GM21447 (cell line): ENCODE data around the gene SNX14.
"Not testable (repeated sequence)": the region's sequence is repeated elsewhere in the genome, so short reads cannot be mapped to it uniquely, and the experiment has no call there.

Experiments used
- ATAC-seq: cut with Tn5 transposase; IDR thresholded peaks from one replicate; pipeline ENCODE4 v1.9.1; 2021; ENCODE audit not compliant: unreplicated experiment

SNX14 gene

DNA sequence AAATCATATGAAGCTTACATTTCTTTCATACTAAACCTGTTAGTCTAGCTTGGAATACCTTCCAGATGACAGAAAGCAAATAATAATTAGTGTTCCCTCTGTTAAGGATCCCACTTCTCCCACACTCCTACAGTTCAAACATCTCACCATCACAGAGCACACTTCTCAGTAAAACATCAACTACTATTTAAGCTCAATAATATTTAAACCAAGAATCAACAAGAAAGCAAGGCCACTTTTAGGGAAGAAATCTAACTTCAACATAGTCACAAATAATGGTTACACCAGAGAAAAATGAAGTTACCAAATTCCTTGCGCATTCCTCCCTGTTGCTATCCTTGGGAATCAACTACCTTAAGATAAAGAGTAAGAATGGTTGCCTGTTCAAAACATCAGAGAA lies 1.6 kb downstream of the SNX14 start:
- ATAC-seq, result no peak

DNA sequence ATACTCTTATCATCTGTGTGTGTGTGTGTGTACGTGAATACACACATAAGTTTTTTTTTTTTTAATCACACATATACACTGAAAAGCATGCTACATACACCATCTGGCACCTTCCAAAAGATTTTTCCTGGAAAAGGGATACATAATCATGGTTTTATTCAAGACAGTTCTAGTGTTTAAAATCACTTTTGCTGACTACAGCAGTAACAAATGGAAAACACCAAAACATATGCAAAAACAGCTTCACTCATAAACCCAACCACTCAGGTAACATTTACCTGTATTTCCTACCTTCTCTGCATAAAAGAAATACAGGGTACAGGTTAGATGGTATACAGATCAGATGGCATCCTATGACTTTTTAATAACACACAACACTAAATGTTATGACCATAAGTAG lies 2.5 kb downstream of the SNX14 start:
- no peak for ATAC-seq

DNA sequence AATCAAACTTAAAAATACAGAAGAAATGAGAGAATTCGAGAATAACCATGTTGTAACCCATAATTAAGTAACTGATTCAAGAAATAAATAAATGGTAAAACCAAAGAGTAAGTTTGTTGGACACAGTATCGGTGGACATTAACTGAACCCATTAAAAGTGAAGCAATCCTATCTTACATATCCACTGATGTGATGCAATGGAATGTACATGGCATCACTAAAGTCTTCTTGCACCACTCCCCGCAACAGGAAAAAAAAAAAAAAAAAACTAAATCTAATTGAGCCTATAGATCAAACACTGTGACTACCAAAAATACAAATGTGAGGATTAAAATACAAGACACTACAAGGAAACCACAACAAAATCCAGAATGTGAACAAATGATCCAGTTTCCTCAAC lies 7.9 kb downstream of the SNX14 start:
- no peak for ATAC-seq

DNA sequence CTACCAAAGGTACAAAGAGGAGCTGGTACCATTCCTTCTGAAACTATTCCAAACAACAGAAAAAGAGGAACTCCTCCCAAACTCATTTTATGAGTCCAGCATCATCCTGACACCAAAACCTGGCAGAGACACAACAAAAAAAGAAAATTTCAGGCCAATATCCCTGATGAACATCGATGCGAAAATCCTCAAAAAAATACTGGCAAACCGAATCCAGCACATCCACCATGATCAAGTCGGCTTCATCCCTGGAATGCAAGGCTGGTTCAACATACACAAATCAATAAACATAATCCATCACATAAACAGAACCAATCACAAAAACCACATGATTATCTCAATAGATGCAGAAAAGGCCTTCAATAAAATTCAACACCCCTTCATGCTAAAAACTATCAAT lies 10.8 kb downstream of the SNX14 start:
- ATAC-seq, result not testable (repeated sequence)

DNA sequence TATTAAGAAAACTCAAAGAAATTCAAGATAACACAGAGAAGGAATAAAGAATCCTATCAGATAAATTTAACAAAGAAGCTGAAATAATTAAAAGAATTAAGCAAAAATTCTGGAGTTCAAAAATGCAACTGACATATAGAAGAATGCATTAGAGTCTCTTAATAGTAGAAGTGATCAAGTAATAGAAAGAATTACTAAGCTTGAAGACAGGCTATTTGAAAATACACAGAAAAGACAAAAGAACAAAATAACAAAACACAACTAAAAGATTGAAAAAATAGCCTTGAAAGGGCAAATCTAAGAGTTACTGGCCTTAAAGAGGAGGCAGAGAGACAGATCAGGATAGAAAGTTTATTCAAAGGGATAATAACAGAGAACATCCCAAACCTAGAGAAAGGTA lies 12.1 kb downstream of the SNX14 start:
- no peak for ATAC-seq

DNA sequence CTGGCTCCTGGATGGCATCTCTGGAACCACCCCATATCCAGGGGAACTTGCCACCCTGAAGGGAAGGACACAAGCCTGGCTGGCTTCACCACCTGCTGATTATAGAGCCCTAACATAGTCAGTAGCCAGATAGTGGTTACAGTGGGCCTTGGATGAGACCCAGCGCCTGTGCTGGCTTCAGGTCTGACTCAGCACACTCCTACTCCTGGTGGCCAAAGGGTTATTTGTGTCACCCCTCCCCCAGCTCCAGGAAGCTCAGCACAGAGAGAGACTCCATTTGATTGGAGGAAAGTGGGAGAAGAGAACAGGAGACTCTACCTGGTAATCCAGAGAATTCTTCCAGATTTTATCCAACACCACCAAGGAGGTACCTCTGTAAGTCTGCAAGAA lies 12.8 kb downstream of the SNX14 start:
- peak; percentile 79 for ATAC-seq

DNA sequence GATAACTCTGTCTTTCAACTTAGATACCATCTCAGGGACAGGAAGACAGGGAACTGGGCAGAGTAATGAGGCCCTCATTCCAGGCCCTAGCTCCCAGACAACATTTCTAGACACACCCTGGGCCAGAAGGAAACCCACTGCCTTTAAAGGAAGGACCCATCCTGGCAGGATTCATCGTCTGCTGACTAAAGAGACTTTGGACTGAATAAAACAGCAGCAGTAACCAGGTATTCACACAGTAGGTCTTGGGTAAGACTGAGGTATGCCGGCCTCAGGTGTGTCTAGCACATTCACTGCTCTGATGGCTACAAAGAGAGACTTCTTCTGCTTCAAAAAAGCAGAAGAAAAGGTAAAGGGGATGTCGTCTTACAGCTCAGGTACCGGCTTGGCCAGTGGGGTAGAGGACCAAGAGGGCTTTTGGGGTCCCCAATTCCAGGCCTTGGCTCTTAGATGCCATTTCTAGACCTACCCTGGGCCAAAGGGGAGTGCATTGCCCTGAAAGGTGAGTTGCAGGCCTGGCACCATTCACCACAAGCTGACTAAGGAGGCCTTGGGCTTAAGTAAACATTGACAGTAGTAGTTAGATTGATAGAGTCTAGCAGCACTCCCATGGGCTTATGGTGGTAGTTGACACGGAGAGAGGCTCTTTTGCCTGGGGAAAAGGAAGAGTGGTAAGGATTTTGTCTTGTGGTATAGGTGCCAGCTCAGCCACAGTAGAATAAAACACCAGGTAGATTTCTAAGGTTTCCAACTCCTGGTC lies 13.4 kb downstream of the SNX14 start:
- peak; percentile 15 for ATAC-seq

DNA sequence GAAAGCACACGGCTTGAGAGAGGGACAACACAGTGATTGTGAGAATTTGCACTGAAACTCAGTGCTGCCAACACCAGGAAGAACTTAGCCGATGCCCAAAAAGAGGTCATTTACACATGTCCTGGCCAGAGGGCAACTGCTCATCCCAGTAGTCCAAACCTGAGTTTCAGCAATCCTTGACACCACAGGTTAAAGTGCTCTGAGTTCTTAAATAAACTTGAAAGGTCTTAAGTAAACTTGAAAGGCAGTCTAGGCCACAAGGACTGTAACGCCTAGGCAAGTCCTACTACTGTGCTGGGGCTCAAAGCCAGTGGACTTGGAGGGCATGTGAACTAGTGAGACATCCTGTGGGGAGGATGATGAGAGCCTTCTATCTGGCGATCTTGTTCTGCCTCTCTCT lies 14.1 kb downstream of the SNX14 start:
- no peak for ATAC-seq

DNA sequence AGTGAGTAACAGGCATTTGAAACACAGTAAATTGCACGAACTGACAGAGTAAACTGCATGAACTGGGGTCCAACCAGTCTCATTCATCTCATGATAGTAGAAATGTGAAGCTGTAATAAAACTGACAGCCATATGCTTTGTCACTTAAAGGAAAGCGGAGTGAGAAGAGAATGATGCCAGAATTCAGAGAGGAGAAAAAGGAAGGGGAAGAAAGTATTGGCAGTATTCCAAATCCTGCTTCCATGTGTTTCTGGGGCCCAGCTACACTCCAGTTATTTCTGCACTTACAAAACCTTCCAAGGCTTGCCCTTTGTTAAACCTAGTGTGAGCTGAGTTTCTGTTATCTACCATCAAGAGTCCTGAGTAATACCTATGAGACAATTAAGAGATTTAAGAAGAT lies 17.2 kb downstream of the SNX14 start:
- ATAC-seq, result no peak

DNA sequence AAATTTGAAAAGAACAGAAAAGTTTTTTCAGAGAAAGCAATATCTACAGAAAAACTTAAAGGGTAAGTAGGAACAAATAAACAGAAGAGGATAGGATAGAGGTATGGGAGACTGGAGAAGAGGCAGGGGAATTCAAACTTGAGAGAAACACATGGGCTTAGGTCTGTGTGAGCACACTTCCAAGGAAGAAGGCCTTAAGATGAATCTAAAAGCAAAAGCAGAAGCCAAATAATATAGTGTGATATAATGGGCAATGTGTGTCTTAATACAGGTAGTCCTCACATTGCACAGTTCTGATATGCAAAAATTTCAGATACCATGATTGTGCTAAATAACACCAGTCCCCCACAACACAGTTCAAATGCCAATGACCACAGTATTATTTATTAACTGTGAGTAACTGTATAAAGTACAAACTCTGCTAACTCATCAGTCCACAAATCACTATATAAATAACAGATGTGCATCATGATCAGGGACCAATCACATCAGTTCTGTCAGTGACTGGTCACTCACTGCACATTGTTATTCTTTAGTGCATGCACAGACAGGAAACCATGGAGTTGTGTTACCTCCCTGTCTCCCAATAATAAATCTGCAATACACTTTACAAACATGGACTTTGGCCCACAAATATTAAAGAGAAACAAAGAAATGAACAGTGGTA lies 18.6 kb downstream of the SNX14 start:
- no peak for ATAC-seq

DNA sequence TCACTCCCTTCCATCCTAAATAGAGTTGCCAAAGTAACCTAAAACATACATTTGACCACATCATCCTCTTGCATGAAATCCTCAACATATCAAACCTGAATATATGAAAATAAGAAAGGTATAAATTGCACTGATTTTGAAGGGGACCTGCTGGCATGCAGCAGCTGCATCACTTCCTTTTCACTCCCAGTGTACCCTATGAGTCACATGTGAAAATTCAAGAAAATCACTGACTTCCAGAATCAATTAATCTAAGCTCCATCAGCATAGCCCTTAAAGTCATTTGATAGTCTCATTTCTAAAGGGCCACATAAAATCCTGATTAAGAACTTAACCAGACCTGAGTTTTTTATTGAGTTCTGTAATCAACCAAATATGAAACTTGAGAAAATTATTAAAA lies 24.3 kb downstream of the SNX14 start:
- no peak for ATAC-seq

DNA sequence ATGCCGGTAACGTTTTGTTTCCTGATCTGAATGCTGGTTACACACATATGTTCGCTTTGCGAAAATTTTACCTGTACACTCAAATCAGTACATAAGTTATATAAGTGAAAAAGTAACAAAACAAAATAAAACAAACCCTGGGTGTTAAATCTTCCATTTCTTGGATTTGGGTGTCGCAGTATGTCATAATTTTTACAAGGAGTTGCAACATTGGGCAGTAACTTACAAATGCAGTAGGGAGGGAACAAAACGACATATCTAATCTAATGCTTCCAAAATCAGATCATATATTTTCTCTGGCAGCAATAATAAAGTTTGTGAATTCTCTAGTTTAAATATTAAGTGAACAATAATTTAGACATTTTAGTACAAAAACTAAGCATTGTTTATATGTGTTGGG lies 25.2 kb downstream of the SNX14 start:
- no peak for ATAC-seq

DNA sequence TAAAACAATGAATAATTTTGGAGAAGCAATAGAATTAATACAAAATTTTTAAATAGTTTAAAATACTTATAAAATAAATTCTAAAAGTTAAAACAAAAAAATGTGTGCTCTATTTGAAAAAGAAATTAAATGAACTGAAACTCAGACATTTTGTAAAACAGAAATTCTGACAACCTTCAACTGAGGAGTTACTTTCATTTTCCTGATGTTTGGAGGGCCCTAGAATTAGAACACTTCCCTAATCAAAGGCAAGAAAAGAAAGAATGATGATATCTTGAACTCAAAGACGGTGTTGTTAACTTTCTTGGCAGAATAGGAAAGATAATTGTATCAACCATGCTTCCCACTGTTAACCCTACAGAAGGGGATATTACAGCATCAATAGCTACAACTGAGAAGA lies 27.9 kb downstream of the SNX14 start:
- no peak for ATAC-seq

DNA sequence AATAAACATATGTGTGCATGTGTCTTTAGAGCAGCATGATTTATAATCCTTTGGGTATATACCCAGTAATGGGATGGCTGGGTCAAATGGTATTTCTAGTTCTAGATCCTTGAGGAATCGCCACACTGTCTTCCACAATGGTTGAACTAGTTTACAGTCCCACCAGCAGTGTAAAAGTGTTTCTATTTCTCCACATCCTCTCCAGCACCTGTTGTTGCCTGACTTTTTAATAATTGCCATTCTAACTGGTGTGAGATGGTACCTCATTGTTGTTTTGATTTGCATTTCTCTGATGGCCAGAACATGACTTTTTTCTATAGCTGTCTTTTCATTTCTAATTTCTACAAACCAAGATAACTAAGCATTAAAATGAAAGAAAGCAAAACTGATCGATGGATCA lies 29.4 kb downstream of the SNX14 start:
- not testable (repeated sequence) for ATAC-seq

DNA sequence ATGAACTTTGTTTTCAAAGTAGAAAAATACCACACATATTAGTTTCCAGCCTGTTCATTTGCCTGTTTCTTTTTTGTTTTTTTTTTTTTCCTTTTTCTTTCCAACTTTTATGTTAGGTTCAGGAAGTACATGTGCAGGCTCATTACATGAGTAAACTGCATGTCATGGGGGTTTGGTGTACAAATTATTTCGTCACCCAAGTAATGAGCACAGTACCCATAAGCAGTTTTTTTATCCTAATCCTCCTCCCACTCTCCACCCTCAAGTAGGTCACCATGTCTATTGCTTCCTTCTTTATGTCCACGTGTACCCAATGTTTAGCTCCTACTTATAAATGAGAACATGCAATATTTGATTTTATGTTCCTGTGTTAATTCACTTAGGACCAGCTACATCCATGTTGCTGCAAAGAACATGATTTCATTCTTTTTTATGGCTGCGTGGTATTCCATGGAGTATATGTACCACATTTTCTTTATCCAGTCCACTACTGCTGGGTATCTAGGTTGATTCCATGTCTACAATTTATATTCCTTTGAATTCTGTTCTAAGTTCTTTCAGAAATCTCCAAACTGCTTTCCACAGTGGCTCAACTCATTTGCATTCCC lies 31.8 kb downstream of the SNX14 start:
- no peak for ATAC-seq

DNA sequence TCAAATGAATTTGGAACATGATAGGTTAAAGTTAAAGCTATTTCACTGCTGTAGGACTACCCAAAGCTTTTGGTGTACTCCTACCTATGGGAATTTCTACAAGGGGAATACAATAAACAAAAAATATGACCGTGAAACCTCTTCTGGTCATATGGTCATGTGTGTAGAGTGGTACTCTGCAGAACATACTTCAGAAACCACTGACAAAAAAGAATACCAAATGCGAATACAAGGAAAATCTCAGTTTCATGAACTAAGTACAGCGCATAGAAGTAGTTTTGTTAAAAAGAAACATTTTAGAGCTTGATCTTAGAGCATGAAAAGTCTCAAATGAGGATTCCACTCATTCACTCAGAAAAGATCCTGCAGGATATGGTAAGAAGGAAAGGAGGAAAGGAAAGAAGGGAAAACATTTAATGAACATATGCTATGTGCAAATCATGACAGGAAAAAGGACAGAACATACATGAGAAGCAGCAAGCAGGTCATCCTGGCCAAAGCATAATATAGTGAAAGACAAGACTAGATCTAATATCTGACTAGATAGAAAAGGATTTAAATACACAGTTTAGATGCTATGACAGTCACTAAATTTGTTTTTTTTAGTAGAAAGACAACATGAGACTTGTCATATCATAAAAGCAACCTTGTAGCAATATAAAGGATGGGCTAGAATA lies 36.5 kb downstream of the SNX14 start:
- ATAC-seq, result no peak

DNA sequence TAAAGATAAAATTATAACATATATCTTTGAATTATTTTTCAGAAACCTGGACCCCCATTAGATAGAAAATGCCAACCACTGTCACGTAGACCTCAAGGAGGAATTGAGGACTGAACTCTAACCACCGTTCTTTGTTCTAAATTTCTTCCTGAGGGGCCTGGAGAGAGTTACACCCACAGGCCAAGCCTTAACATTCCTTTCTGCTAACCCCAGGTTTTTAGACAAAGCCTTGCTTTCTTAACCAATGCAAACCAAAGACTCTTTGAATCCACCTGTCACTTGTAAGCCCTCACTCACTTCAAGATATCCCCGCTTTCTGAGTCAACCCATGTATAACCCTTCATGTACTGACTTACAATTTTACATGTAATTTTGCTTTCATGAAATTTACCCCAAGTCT lies 41.0 kb downstream of the SNX14 start:
- no peak for ATAC-seq

DNA sequence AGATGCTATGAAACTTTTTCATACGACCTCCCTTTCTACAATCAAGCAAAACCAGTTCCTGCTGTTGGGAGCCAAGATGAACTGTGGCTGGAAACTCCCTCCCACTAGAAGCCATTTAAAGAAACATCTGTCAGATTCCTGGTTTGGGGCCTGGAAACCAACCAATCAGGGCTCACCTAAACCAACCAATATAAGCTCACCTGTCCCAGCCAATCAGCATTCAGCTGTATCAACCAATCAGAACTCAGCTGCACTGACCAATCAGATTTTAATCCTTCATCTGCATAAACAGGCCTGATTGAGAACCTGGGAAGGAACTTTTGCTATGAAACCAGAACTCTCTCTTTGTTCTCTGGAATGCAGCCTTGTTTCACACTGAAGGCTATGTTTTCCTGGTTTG lies 42.4 kb downstream of the SNX14 start:
- ATAC-seq, result no peak

DNA sequence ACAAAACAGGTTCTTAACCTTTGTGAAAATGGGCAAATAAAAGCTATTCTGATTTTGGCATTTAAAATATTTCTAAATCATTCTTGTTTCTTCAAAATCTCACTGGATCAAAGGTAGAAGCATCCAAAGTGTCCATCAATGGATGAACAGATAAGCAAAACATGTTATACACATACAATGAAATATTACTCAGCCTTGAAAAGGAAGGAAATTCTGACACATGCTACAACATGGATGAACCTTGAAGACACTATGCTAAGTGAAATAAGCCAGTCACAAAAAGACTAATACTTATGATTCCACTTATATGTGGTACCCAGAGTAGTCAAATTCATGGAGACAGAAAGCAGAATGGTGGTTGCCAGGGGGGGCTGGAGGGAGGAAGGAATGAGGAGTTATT lies 45.9 kb downstream of the SNX14 start:
- ATAC-seq, result no peak

DNA sequence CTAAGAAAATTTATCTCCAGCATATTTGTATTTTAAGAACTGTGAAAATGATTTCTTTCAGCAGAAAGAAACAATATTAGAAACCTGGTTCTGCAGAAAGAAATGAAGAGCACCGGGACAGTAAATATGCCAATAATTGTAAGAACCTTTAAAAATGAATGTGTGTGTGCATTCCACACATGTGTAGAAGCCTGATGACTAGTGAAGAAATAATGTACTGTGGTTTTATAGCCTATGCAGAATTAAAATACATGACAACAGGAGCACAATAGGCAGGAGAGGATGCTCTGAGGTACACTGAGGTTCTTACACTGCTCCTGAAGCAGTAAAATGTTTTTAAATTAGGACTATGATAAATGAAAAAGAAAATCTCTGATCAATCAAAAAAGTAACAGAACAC lies 48.9 kb downstream of the SNX14 start:
- ATAC-seq, result no peak

DNA sequence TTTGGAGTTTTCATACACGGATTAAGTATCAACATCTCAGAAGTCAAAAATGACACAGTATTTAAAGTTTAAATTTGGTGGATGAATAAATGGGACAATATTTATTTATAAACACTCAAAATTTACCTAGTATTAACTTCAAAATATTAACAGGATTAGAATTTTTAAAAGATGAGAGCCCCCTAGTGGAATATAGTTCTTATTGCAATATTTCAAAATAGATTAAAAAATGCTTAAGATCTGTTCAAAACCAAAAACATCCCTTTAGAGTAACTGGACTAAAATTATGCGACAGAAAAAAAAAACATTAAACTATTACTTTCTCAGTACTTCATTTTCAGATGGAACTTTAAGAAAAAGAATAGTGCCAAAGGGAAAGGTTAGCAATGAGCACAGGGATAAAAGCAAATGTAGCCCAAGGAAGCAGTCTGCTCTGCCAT lies 56.6 kb downstream of the SNX14 start:
- no peak for ATAC-seq

DNA sequence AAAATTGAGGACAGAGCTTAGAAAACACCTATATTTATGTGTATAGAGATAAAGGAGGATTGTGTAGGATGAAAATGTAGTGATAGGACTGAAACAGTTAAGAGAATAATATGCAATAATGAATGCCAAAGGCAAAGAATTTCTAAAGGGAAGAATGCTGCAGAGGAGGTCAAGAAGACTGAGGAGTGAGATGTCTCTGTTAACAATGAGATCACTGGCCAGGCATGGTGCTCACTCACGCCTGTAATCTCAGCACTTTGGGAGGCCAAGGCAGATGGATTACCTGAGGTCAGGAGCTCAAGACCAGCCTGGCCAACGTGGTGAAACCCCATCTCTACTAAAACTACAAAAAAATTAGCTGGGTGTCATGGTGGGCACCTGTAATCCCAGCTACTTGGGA lies 69.4 kb downstream of the SNX14 start:
- not testable (repeated sequence) for ATAC-seq
